ENCODE data around the gene GAN. TPM values are rescaled to one million over a fixed set of nuclear protein-coding genes. Genes with fewer than 3 reads are reported as not detected.

Gene GAN
- polyA plus RNA-seq (ENCODE audit: insufficient read length in 4 of 4), result 1 to 10 TPM; 1.9 to 3.0 (median 2.5) TPM

DNA sequence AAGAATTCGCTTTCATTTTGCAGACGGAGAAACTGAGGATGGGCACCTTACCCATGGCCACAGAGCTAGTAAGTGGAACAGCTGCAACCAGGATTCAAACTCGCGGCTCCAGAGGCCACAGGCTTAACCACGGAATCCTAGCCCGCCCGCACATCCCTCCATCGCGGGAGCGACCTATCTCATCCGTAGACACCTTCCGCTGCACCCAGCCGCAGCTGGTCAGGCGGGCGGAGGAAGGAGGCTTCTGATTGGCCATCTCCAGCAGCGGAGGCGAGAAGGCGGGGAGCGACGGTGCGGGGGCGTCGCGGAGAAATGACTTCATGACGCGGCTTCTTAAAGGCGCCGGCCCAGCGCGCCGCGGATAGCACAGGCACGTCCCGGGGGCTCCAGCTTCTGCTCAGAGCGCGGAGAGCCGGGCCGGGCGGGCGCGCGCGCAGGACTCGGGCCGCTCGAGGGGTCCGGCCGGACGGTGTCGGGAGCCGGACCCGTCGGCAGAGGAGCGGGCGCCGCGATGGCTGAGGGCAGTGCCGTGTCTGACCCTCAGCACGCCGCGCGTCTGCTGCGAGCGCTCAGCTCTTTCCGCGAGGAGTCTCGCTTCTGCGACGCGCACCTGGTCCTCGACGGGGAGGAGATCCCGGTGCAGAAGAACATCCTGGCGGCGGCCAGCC, at the start of gene GAN:
Gene GAN, plus strand, starts transcription at position 360 of the 668 bp plus-strand sequence. Its CDS starts 152 bp downstream, at position 512.
- peak; percentile 89 to 92 (median 90) for DNase-seq (ENCODE audit: low read depth in 4 of 4, low spot score in 3 of 4)

- DNase-seq (ENCODE audit: low read depth in 4 of 4, low spot score in 3 of 4), result no peak
These were observed 49.7 kb upstream of the GAN start for GRCh38 chr16:81265052-81265451.

DNA sequence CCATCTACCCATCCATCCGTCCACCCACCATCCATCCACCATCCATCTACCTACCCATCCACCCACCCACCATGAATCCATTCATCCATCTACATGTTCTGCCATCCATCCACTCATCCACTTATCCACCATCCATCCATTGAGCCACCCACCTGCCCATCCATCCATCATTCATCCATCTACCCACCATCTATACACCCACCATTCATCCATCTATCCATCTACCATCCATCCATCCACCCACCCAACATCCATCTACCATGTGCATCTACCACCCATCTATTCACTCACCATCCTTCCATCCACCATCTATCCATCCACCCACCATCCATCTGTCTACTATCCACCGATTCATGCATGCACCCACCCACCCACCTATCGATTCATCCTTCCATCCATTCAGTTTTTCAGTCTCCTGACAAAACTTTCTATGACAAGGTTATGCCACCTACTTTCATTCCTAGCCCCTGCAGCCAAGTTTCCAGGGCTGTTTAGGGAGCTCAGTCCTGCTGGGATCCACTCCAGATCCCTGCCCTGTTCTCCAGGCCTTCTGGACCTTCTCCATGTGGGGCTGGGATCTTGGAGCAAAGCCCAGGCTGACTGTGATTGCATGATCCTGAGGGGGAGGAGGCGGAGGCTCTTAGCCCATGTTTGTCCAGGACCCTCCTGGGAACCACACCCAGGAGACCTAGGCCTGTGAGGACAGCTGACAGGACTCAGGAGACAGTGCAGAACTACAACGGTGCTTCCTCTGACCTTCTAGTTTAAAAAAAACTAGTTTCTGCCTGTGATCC, 48.9 kb upstream of the GAN start:
- peak in 1 of 4 donors; percentile 28 for DNase-seq (ENCODE audit: low read depth in 4 of 4, low spot score in 3 of 4)

GRCh38 chr16:81266680-81267095, 48.1 kb upstream of the GAN start:
- DNase-seq (ENCODE audit: low read depth in 4 of 4, low spot score in 3 of 4), result no peak

DNA sequence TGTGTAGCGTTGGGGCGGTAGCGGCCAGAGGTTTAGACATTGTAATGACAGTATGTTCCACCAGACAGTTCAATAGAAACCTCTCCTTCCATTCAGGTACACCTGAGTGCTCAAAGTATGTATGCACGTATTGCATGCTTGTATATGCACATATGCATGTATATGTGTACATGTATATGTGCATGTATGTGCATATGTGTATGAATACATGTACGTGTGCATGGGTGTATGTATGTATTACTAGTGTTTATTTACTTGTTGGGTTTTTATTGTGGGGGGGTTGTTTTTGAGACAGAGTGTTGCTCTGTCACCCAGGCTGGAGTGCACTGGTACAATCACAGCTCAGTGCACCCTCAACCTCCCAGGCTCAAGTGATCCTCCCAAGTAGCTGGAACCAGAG, 46.3 kb upstream of the GAN start:
- no peak for DNase-seq (ENCODE audit: low read depth in 4 of 4, low spot score in 3 of 4)

GRCh38 chr16:81273223-81273950, 41.4 kb upstream of the GAN start:
- DNase-seq (ENCODE audit: low read depth in 4 of 4, low spot score in 3 of 4), result no peak

DNA sequence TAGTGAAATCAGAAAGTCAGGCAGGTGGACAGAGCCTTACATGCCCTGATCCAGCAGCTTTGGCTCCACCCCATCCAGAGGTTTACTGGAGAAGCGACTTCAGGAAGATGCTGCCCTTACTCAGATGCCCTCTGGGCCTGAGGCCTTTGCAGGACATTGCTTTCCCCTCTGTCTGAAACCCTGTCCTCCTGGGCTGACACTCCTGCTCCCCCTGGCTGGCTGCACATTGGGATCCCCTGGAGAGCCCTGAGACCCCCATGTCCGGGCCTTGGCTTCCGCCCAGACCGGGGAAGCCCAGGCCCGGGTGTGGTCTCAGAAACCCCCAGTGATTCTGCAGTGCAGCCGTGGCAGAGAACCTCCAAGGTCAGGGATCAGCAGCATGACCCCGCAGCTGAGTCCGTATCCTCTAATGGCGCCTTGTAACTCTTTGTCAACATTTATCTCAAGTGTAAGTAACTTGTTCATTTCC, 39.7 kb upstream of the GAN start:
- no peak for DNase-seq (ENCODE audit: low read depth in 4 of 4, low spot score in 3 of 4)

GRCh38 chr16:81275795-81276194, 39.0 kb upstream of the GAN start:
- DNase-seq (ENCODE audit: low read depth in 4 of 4, low spot score in 3 of 4), result no peak

DNA sequence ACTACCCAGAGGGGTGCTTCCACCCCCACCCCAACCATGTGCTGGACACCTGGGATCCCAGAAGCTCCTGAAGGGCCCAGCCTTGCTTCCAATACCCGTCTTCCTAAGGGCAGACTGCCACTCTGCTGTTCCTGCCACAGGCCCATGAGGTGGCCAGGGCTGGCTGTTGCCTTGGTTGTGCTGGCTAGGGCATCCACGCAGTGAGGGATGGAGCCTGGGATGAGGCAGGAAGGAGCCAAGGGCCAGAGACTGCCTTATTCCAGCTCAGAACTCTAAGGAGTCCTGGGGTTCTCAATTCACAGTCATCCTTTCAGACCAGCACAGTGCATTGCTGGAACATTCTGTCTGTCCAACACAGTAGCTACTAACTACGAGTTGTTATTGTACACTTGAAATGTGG, 38.4 kb upstream of the GAN start:
- no peak for DNase-seq (ENCODE audit: low read depth in 4 of 4, low spot score in 3 of 4)

GRCh38 chr16:81277541-81278080, 37.2 kb upstream of the GAN start:
- DNase-seq (ENCODE audit: low read depth in 4 of 4, low spot score in 3 of 4), result no peak

DNA sequence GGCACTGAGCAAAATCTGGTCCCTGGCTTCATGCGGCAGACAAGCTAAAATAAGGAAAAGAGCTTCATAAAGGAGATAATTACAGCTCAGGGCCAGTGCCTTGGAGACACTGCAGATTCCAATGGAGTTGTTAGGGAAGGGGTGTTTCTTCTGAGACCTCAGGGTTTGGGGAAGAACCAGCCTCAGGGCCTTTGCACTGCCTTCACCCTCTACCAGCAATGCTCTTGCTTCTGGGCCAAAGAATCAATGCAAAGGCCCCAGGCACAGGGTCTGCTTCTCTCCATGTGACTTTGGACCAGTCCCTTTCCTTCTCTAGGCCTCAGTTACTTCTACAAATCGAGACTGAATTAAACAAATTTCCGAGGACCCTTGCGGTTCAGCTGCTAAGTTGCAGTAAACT, 36.2 kb upstream of the GAN start:
- no peak for DNase-seq (ENCODE audit: low read depth in 4 of 4, low spot score in 3 of 4)

- DNase-seq (ENCODE audit: low read depth in 4 of 4, low spot score in 3 of 4), result no peak
These were observed 35.4 kb upstream of the GAN start for GRCh38 chr16:81279392-81279791.

GRCh38 chr16:81280393-81280792, 34.4 kb upstream of the GAN start:
- no peak for DNase-seq (ENCODE audit: low read depth in 4 of 4, low spot score in 3 of 4)

- DNase-seq (ENCODE audit: low read depth in 4 of 4, low spot score in 3 of 4), result no peak
These were observed 31.7 kb upstream of the GAN start for GRCh38 chr16:81283044-81283443.

- DNase-seq (ENCODE audit: low read depth in 4 of 4, low spot score in 3 of 4), result no peak
These were observed 29.7 kb upstream of the GAN start for GRCh38 chr16:81284995-81285600.

- no peak for DNase-seq (ENCODE audit: low read depth in 4 of 4, low spot score in 3 of 4)
These were observed 28.6 kb upstream of the GAN start for GRCh38 chr16:81286190-81286589.

GRCh38 chr16:81291117-81291516, 23.6 kb upstream of the GAN start:
- no peak for DNase-seq (ENCODE audit: low read depth in 4 of 4, low spot score in 3 of 4)

DNA sequence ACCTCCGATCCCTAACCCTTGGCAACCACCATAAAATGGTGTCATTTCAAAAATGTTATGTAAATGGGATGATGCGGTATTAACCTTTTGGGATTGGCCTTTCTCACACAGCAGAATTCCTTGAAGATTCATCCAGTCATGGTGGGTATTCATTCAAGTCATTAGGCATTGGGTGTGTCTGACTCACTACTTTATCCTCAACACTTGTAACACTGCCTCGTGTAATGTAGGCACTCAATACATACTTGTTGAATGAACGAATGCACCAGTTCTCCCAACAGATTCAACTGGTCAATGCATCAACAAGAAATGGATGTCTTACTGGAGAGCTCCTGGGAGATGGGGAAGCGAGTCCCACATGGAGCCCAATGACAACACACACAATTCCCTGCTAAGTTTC, 21.8 kb upstream of the GAN start:
- no peak for DNase-seq (ENCODE audit: low read depth in 4 of 4, low spot score in 3 of 4)

DNA sequence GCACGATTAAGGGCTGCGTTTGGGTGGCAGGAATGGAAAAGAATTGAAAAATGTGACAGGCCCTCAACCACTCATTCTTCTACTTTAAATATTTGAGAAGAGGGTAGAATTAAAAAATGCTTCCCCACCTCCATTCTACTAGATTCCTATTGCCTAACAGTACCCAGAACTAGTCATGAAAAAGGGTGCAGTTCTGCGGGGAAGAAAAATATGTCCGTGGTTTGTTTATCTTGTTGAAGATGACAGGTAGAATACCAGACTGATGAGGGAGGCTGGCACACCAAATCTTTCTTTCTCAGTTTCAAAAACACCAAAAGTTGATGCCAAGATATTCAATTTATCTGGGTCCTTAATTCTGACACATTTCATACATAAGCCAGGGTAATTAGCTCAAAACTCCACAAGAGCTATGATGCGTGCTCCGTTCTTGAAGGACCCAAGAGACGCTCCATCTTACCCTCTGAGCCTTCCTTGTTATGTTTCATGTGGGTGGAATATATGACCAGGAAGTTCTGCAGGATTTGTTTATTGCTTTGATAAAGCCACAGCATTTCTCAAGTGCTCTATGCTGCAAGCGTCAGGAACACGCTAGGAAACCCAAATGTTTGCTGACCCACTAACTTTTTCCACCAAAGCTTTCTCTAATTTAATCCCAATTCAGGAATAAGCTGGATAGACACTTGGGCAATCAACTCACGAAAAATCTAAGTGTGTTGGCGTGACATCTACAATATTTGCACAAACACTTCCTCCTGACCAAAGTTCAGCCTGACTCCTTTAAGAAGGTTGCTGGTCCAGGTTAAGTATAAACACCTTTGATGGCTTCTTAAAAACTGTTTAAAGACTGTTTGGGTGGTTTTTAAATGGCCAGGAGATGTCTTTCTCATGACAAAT, 20.6 kb upstream of the GAN start:
- no peak for DNase-seq (ENCODE audit: low read depth in 4 of 4, low spot score in 3 of 4)

DNA sequence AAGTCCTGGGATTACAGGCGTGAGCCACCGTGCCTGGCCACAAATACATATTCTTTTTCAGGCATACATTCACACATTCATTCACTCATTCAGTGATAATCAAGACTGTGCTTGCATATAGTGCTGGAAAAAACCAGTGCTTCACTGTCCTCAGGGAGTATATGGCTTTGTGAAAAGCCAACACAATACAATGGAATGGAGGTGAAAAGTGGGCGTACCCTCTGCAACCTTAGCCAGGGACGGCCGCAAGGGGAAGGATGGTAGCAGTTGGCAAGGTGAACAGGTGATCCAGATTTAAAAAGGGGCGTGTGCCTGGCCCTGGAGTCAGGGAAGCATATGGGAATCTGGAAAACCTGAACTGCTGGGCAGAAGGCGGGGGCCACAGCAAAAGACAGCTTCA, 18.1 kb upstream of the GAN start:
- no peak for DNase-seq (ENCODE audit: low read depth in 4 of 4, low spot score in 3 of 4)

Measured in right renal pelvis (tissue), 4 donors.